HL-60/S4 treated with retinoic acid at 250 ng/mL for 4 days and 3 days (cell line): ENCODE measurements around the gene CYSLTR1.
"Not testable (repeated sequence)": the region's sequence is repeated elsewhere in the genome, so short reads cannot be mapped to it uniquely, and the experiment has no call there.

Source experiments
- in situ Hi-C: fragments of 300-500 bp; cut with MboI; formaldehyde crosslinking; loops from 2 replicates; pipeline ENCODE4 v1.7.0; 2022; ENCODE audit warnings: low sequenced_read_pairs

The CYSLTR1 gene

DNA sequence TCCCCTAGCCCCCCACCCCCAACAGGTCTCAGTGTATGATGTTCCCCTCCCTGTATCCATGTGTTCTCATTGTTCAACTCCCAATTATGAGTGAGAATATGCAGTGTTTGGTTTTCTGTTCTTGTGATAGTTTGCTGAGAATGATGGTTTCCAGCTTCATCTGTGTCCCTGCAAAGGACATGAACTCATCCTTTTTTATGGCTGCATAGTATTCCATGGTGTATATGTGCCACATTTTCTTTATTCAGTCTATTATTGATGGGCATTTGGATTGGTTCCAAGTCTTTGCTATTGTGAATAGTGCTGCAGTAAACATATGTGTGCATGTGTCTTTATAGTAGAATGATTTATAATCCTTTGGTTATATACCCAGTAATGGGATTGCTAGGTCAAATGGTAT, 101.4 kb downstream of the CYSLTR1 start:
- in situ Hi-C loops, result not testable (repeated sequence)
